IPS-20b (cell line): Measurements from ENCODE around the gene TMCO4.

Source experiments
- H3K27ac ChIP-seq: one replicate; pipeline ENCODE4 v1.5.1; 2013; ENCODE audit warnings: low read length
- H3K27me3 ChIP-seq: 2 replicates; pipeline ENCODE4 v1.6.1; 2013; ENCODE audit warnings: mild to moderate bottlenecking, low read length, inconsistent platforms; ENCODE audit not compliant: insufficient read depth
- H3K36me3 ChIP-seq: 2 replicates; pipeline ENCODE4 v1.6.1; 2013; ENCODE audit warnings: low read depth, mild to moderate bottlenecking, inconsistent platforms, low read length, moderate library complexity; ENCODE audit not compliant: insufficient read depth
- H3K4me1 ChIP-seq: 2 replicates; pipeline ENCODE4 v1.6.1; 2013; ENCODE audit warnings: mild to moderate bottlenecking, control low read depth, inconsistent platforms, low read length, moderate library complexity; ENCODE audit not compliant: insufficient read depth
- H3K4me3 ChIP-seq: 2 replicates; pipeline ENCODE4 v1.5.1; 2013; ENCODE audit warnings: mild to moderate bottlenecking, low read length, inconsistent platforms
- H3K9ac ChIP-seq: 2 replicates; pipeline ENCODE4 v1.6.1; 2013; ENCODE audit warnings: low read depth, mild to moderate bottlenecking, inconsistent platforms, low read length, moderate library complexity
- H3K9me3 ChIP-seq: 2 replicates; pipeline ENCODE4 v1.6.1; 2013; ENCODE audit warnings: mild to moderate bottlenecking, low read depth, low read length, inconsistent platforms; ENCODE audit not compliant: insufficient read depth

Gene TMCO4

DNA sequence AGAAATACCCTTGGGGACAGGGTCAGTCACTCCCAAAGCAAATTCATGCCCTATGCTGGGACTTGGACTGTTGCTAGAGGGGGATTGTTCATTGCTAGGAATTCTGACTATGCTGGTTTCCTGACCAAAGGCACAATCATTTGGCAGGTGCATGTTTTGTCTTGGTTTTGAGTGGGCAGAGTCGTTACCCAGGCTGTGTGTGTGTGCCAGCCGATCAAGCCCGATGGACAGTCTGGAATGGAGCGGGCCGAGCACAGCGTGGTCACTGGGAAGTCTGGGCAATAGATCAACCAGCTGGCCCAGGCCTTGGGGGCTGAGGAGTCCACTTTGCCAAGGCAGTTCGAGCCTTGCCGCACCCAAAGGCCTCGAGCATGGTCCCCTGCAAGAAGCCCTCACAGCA is 74.1 kb downstream of the TMCO4 start:
- Histone ChIP-seq H3K36me3 (no peaks in the 10 kb centered on the region), H3K9ac (no peak overlapping the region)

GRCh38 chr1:19723874-19724273 is 75.8 kb downstream of the TMCO4 start:
- Histone ChIP-seq H3K4me1 (peaks cover 5% of the 10 kb centered on the region; the same call in 1 of the 2 replicates), H3K27ac (no peak overlapping the region), H3K9me3 (no peaks in the 10 kb centered on the region), H3K9ac (no peak overlapping the region), H3K27me3 (no peaks in the 10 kb centered on the region; the same call in 1 of the 2 replicates), H3K4me3 (no peak overlapping the region), H3K36me3 (no peaks in the 10 kb centered on the region)

More for the DNA sequence above, 74.1 kb downstream of the TMCO4 start:
- H3K9me3 ChIP-seq, result peaks cover 2% of the 10 kb centered on the region; the same call in 1 of the 2 replicates
- H3K27me3 ChIP-seq, result no peaks in the 10 kb centered on the region; the same call in 1 of the 2 replicates
- H3K27ac ChIP-seq, result no peak overlapping the region
- H3K4me1 ChIP-seq, result peaks cover 5% of the 10 kb centered on the region; the same call in 1 of the 2 replicates
- H3K4me3 ChIP-seq, result no peak overlapping the region

- Histone ChIP-seq H3K36me3 (no peaks in the 10 kb centered on the region), H3K27me3 (no peaks in the 10 kb centered on the region; the same call in 1 of the 2 replicates), H3K9me3 (no peaks in the 10 kb centered on the region), H3K4me3 (no peak overlapping the region), H3K9ac (no peak overlapping the region), H3K27ac (no peak overlapping the region), H3K4me1 (peaks cover 5% of the 10 kb centered on the region; the same call in 1 of the 2 replicates)
Measured at GRCh38 chr1:19720973-19721372, 78.7 kb downstream of the TMCO4 start.

DNA sequence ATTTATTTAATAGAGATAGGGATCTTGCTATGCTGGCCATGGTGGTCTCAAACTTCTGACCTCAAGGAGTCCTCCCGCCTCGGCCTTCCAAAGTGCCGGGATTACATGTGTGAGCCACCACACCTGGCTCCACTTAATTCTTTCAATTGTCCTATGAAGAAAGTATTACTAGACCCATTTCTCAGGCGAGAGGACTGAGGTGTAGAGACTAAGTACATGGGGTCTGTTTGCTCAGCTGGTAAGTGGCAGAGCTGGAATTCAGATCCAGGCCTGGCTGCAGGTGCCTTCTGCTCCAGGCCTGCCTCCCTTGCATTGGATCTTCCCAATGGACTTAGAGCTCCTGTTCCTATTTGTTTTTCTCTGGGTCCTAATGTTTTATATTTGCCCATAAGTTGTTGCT is 79.5 kb downstream of the TMCO4 start:
- H3K27me3 ChIP-seq, result no peaks in the 10 kb centered on the region; the same call in 1 of the 2 replicates
- H3K4me1 ChIP-seq, result peaks cover 5% of the 10 kb centered on the region; the same call in 1 of the 2 replicates
- H3K36me3 ChIP-seq, result no peaks in the 10 kb centered on the region
- H3K27ac ChIP-seq, result no peak overlapping the region
- H3K4me3 ChIP-seq, result no peak overlapping the region
- H3K9ac ChIP-seq, result no peak overlapping the region
- H3K9me3 ChIP-seq, result no peaks in the 10 kb centered on the region

DNA sequence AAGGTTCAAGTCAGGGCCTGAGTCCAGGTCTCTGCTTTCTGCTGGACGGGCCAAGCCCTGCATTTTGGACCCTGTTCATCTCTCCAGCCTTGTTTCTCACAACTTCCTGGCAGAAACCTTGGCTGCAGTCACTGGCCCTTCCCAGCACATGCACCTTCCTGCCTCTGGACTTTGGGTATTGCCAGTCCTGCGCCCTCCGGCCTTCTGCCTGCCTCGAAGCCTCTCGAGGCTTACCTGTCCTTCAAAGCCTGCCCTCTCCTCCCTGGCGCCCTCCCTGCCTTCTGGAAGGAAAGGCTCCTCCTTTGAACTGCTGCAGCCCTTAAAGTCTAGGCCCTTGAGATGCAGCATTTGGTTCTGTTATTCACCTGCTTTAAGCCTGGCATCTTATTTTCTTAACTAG is 82.2 kb downstream of the TMCO4 start:
- no peaks in the 10 kb centered on the region for H3K36me3 ChIP-seq
- no peaks in the 10 kb centered on the region for H3K9me3 ChIP-seq
- H3K27me3 ChIP-seq, result no peaks in the 10 kb centered on the region; the same call in 1 of the 2 replicates
- no peak overlapping the region for H3K9ac ChIP-seq
- no peak overlapping the region for H3K27ac ChIP-seq
- H3K4me3 ChIP-seq, result no peak overlapping the region
- peaks cover 10% of the 10 kb centered on the region; the same call in 1 of the 2 replicates for H3K4me1 ChIP-seq

GRCh38 chr1:19715334-19716203 is 84.1 kb downstream of the TMCO4 start:
- Histone ChIP-seq H3K4me1 (peaks cover 5% of the 10 kb centered on the region; the same call in 1 of the 2 replicates), H3K4me3 (no peak overlapping the region), H3K36me3 (no peaks in the 10 kb centered on the region), H3K9ac (no peak overlapping the region), H3K9me3 (no peaks in the 10 kb centered on the region), H3K27me3 (no peaks in the 10 kb centered on the region), H3K27ac (no peak overlapping the region)

GRCh38 chr1:19712928-19713327 is 86.8 kb downstream of the TMCO4 start:
- Histone ChIP-seq H3K27ac (no peak overlapping the region), H3K27me3 (no peaks in the 10 kb centered on the region)

GRCh38 chr1:19710825-19711611 is 88.7 kb downstream of the TMCO4 start:
- H3K4me3 ChIP-seq, result no peak overlapping the region
- no peaks in the 10 kb centered on the region for H3K27me3 ChIP-seq
- H3K27ac ChIP-seq, result no peak overlapping the region
- H3K4me1 ChIP-seq, result peaks cover 5% of the 10 kb centered on the region; the same call in 1 of the 2 replicates
- no peaks in the 10 kb centered on the region for H3K9me3 ChIP-seq
- H3K36me3 ChIP-seq, result no peaks in the 10 kb centered on the region
- H3K9ac ChIP-seq, result no peak overlapping the region

More at GRCh38 chr1:19712928-19713327, 86.8 kb downstream of the TMCO4 start:
- no peaks in the 10 kb centered on the region for H3K9me3 ChIP-seq
- H3K36me3 ChIP-seq, result no peaks in the 10 kb centered on the region
- H3K9ac ChIP-seq, result no peak overlapping the region
- H3K4me1 ChIP-seq, result peaks cover 5% of the 10 kb centered on the region; the same call in 1 of the 2 replicates
- H3K4me3 ChIP-seq, result no peak overlapping the region

DNA sequence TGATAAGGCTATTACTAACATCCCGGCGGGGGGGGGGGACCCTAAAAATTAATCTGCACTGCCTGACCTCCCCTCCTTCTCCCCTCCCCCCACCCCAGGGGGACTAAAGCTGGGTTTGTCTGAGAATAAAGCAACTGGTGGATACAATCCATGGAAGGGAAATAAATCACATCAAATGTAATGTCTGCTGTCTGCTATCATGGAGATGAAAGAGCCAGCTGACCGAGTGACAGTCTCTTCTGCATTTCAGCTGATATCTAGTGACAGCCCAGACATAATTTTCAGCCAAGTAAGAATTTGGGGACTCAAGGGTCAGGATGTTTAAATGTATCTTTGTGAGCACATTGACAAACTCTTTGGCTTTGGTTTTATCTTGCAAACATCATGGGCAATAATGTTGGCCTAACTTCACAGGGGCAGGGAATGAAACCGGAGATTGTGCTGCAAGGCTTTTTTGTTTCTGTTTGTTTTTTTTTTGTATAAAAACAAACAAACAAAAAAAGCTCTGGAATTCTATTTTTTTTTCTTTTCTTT is 90.4 kb downstream of the TMCO4 start:
- H3K27me3 ChIP-seq, result no peaks in the 10 kb centered on the region
- H3K27ac ChIP-seq, result no peak overlapping the region
- peaks cover 6% of the 10 kb centered on the region; the same call in 1 of the 2 replicates for H3K4me1 ChIP-seq
- no peak overlapping the region for H3K9ac ChIP-seq
- H3K36me3 ChIP-seq, result no peaks in the 10 kb centered on the region
- H3K9me3 ChIP-seq, result no peaks in the 10 kb centered on the region
- H3K4me3 ChIP-seq, result no peak overlapping the region

GRCh38 chr1:19708567-19709110 is 91.1 kb downstream of the TMCO4 start:
- no peak overlapping the region for H3K27ac ChIP-seq
- H3K9ac ChIP-seq, result no peak overlapping the region
- peaks cover 10% of the 10 kb centered on the region; the same call in 1 of the 2 replicates for H3K4me1 ChIP-seq
- no peak overlapping the region for H3K4me3 ChIP-seq
- no peaks in the 10 kb centered on the region for H3K9me3 ChIP-seq
- no peaks in the 10 kb centered on the region for H3K27me3 ChIP-seq
- H3K36me3 ChIP-seq, result no peaks in the 10 kb centered on the region

GRCh38 chr1:19706136-19706535 is 93.6 kb downstream of the TMCO4 start:
- H3K4me1 ChIP-seq, result peaks cover 4% of the 10 kb centered on the region; the same call in 1 of the 2 replicates
- no peaks in the 10 kb centered on the region for H3K27me3 ChIP-seq
- no peaks in the 10 kb centered on the region for H3K36me3 ChIP-seq
- no peak overlapping the region for H3K9ac ChIP-seq
- H3K27ac ChIP-seq, result no peak overlapping the region
- H3K4me3 ChIP-seq, result no peak overlapping the region
- H3K9me3 ChIP-seq, result no peaks in the 10 kb centered on the region
